SH-SY5Y (cell line): Measurements from ENCODE around the gene ARHGAP36.

ENCODE experiments used
- GATA2 ChIP-seq: IDR thresholded peaks from 2 replicates; pipeline ENCODE4 v1.6.1; 2011; ENCODE audit warnings: mild to moderate bottlenecking, low read depth, low read length
- GATA3 ChIP-seq: IDR thresholded peaks from 2 replicates; pipeline ENCODE4 v1.6.1; 2011; ENCODE audit warnings: low read depth, mild to moderate bottlenecking, low read length, moderate library complexity

- TF ChIP-seq GATA2: no peak
- no peak for TF ChIP-seq GATA3
These were observed 3.2 kb upstream of the ARHGAP36 start for GRCh38 chrX:131054906-131055305.
